HepG2 (cell line): Measurements from ENCODE around the gene ID3. TPM values are rescaled to one million over a fixed set of nuclear protein-coding genes. Genes with fewer than 3 reads are reported as not detected.

Experiments used
- ATAC-seq: fragments of 200-7000 bp; cut with Tn5 transposase; 3 replicates; pipeline ENCODE4 v1.9.1; 2020; ENCODE audit warnings: mild to moderate bottlenecking, moderate library complexity
- BruUV-seq: library from RNA; stranded (reverse); fragments of 400-500 nt; replicated peaks from 2 replicates; lab custom pipeline; 2021; lab: Mats Ljungman, UMichigan
- CTCF ChIA-PET: fragments of 300-600 bp; formaldehyde crosslinking; extraction: SDS; loops from one replicate; lab custom pipeline; 2021; ENCODE audit warnings: low total read pairs, inconsistent platforms, low intra/inter-chr PET ratio; lab: Yijun Ruan, JAX
- POLR2A ChIA-PET: fragments of 350-600 bp; sonication (Branson Sonifier 250); formaldehyde crosslinking; loops from one replicate; lab custom pipeline; 2020; ENCODE audit warnings: antibody characterized with exemption, inconsistent platforms; lab: Yijun Ruan, JAX
- DNase-seq: peaks from one replicate; pipeline ENCODE4 v3.0.0-alpha.2; 2015; ENCODE audit warnings: low spot score
- FAIRE-seq: peaks from 3 replicates; lab custom pipeline; 2011; peaks lifted over from hg19 to GRCh38; lab: Jason Lieb, UNC
- H2AFZ ChIP-seq: one replicate; pipeline ENCODE4 v1.6.1; 2011; ENCODE audit warnings: low read length, inconsistent platforms
- H3K27ac ChIP-seq: fragments of 300-600 bp; 3 replicates; pipeline ENCODE4 v1.8.0; 2011; ENCODE audit warnings: mixed run types, mild to moderate bottlenecking, mixed read lengths, low read length, inconsistent platforms; ENCODE audit not compliant: insufficient read depth; ENCODE audit errors: extremely low read length
- H3K27me3 ChIP-seq, 2 experiments: fragments of 200-600 bp in 1 of 2; 2 replicates in 1 of 2; 3 replicates in 1 of 2; pipeline versions ENCODE4 v1.6.0 to v1.8.0; 2011; ENCODE audit warnings: low read length in 2 of 2, mild to moderate bottlenecking in 2 of 2, moderate library complexity in 2 of 2, inconsistent platforms in 1 of 2; ENCODE audit not compliant: insufficient read depth in 2 of 2, control insufficient read depth in 1 of 2
- H3K36me3 ChIP-seq, 2 experiments: fragments of 200-600 bp in 1 of 2; replicated peaks in 1 of 2; 2 replicates in 1 of 2; 3 replicates in 1 of 2; pipeline versions ENCODE4 v1.5.1 to v1.8.0; 2011; ENCODE audit warnings: low read length in 2 of 2, inconsistent platforms in 1 of 2; ENCODE audit not compliant: insufficient read depth in 2 of 2, control insufficient read depth in 1 of 2
- H3K4me1 ChIP-seq: 2 replicates; pipeline ENCODE4 v1.5.1; 2012; ENCODE audit warnings: low read length, inconsistent platforms; ENCODE audit not compliant: insufficient read depth
- H3K4me2 ChIP-seq: 2 replicates; pipeline ENCODE4 v1.6.0; 2011; ENCODE audit warnings: low read depth, low read length, inconsistent platforms
- H3K4me3 ChIP-seq, 3 experiments: fragments of 200-600 bp in 1 of 3; sonication (generic), shearing (Covaris generic) in 1 of 3; replicated peaks in 1 of 3; 2 replicates each; pipeline ENCODE4 v1.5.1; 2011 to 2016; ENCODE audit warnings: low read length in 3 of 3, inconsistent platforms in 2 of 3, low read depth in 2 of 3, mild to moderate bottlenecking in 2 of 3, control low read depth in 1 of 3, mixed read lengths in 1 of 3; ENCODE audit not compliant: insufficient read depth in 1 of 3
- H3K79me2 ChIP-seq: one replicate; pipeline ENCODE4 v1.6.1; 2011; ENCODE audit warnings: low read length, inconsistent platforms; ENCODE audit not compliant: insufficient read depth
- H3K9ac ChIP-seq: 2 replicates; pipeline ENCODE4 v1.6.0; 2011; ENCODE audit warnings: mild to moderate bottlenecking, low read depth, low read length, inconsistent platforms; ENCODE audit not compliant: insufficient read depth
- H3K9me3 ChIP-seq: 2 replicates; pipeline ENCODE4 v1.5.1; 2012; ENCODE audit warnings: mild to moderate bottlenecking, low read length
- H4K20me1 ChIP-seq: 2 replicates; pipeline ENCODE4 v1.6.0; 2011; ENCODE audit warnings: inconsistent platforms, mild to moderate bottlenecking, low read length, moderate library complexity; ENCODE audit not compliant: insufficient read depth
- ARNTL ChIP-seq: sonication (generic); formaldehyde crosslinking; IDR thresholded peaks from 2 replicates; pipeline ENCODE4 v1.4.0; 2020; ENCODE audit warnings: mild to moderate bottlenecking, missing genetic modification reagents
- MAFF ChIP-seq: IDR thresholded peaks from 2 replicates; pipeline ENCODE4 v1.6.1; 2011; ENCODE audit warnings: low read depth, low read length, improper control_type of control experiment
- MAFK ChIP-seq, 2 experiments: IDR thresholded peaks in 1 of 2; conservative IDR thresholded peaks in 1 of 2; 2 replicates each; pipeline ENCODE4 v1.6.1; 2011; ENCODE audit warnings: improper control_type of control experiment in 2 of 2, low read length in 2 of 2
- WGBS: methylation state at CpG from one replicate; pipeline ENCODE4 v1.1.6; 2017; ENCODE audit warnings: low lambda C conversion rate; 5-methylcytosine and 5-hydroxymethylcytosine counted together
- in situ Hi-C: cut with HindIII; loops from 2 replicates; pipeline ENCODE4 v1.10.0; 2017; ENCODE audit warnings: low pct_unique_long_range_greater_than_20kb; ENCODE audit not compliant: extremely low pct_ligation_motif_present
- intact Hi-C: fragments of 100-400 bp; cut with micrococcal nuclease; formaldehyde crosslinking; loops from one replicate; pipeline ENCODE4 v1.10.0; 2022; ENCODE audit not compliant: unreplicated experiment
- polyA plus RNA-seq, 8 experiments: library from polyadenylated mRNA; depleted of rRNA in 3 of 8; stranded (reverse) in 7 of 8; unstranded in 1 of 8; fragments of >200 nt; fragmentation: Illumina TruSeq in 4 of 8; extraction: Trizol in 4 of 8; gene quantifications; 2 replicates each; pipeline versions ENCODE4 v1.2.1 to v1.2.3, GENCODE V29; 2011 to 2016; ENCODE audit warnings: low read depth in 4 of 8, missing spikeins in 1 of 8, mixed read lengths in 1 of 8; ENCODE audit not compliant: insufficient read depth in 1 of 8
- total RNA-seq, 5 experiments: library from RNA; depleted of rRNA; stranded (reverse); fragments of >200 nt; fragmentation: Illumina TruSeq; extraction: Trizol; gene quantifications; 2 replicates each; pipeline ENCODE4 v1.2.3, GENCODE V29; 2016; ENCODE audit warnings: low read depth in 1 of 5
- TF ChIP-seq, protein P1 (sequence below): sonication (generic); formaldehyde crosslinking; IDR thresholded peaks from 2 replicates; pipeline ENCODE4 v1.5.1; 2020; ENCODE audit warnings: mild to moderate bottlenecking, missing genetic modification reagents, moderate library complexity

Gene ID3
- total and polyA plus RNA-seq, 2 of the 13 experiments (the other 11 are each of a cell fraction or from before 2014, with no cell fraction given) = 64.8 to 115 TPM

DNA sequence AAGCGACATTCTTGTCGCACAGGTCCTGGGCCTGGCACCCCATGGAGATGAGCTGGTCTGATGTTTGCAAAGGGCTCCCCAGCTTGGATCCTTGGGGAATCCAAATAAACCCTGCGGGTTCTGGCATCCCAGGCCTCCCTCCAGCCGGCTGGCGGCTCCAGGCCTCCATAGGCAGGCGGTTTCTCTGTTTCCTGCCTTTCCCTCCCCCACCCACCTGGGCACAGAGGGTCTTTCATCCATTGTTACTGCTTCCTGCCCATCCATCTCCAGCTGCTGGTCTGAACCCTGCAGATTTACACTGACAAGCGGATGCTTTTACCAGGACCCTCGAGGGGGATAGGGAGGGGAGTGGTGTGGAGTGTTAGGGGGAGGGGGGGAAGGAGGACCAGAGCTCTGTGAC lies 39.1 kb upstream of the ID3 start (continued):
- TF ChIP-seq, protein P1, sequence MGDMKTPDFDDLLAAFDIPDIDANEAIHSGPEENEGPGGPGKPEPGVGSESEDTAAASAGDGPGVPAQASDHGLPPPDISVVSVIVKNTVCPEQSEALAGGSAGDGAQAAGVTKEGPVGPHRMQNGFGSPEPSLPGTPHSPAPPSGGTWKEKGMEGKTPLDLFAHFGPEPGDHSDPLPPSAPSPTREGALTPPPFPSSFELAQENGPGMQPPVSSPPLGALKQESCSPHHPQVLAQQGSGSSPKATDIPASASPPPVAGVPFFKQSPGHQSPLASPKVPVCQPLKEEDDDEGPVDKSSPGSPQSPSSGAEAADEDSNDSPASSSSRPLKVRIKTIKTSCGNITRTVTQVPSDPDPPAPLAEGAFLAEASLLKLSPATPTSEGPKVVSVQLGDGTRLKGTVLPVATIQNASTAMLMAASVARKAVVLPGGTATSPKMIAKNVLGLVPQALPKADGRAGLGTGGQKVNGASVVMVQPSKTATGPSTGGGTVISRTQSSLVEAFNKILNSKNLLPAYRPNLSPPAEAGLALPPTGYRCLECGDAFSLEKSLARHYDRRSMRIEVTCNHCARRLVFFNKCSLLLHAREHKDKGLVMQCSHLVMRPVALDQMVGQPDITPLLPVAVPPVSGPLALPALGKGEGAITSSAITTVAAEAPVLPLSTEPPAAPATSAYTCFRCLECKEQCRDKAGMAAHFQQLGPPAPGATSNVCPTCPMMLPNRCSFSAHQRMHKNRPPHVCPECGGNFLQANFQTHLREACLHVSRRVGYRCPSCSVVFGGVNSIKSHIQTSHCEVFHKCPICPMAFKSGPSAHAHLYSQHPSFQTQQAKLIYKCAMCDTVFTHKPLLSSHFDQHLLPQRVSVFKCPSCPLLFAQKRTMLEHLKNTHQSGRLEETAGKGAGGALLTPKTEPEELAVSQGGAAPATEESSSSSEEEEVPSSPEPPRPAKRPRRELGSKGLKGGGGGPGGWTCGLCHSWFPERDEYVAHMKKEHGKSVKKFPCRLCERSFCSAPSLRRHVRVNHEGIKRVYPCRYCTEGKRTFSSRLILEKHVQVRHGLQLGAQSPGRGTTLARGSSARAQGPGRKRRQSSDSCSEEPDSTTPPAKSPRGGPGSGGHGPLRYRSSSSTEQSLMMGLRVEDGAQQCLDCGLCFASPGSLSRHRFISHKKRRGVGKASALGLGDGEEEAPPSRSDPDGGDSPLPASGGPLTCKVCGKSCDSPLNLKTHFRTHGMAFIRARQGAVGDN = 0 out of 2 replicates have a peak, but pooled peaks have one; percentile 17

DNA sequence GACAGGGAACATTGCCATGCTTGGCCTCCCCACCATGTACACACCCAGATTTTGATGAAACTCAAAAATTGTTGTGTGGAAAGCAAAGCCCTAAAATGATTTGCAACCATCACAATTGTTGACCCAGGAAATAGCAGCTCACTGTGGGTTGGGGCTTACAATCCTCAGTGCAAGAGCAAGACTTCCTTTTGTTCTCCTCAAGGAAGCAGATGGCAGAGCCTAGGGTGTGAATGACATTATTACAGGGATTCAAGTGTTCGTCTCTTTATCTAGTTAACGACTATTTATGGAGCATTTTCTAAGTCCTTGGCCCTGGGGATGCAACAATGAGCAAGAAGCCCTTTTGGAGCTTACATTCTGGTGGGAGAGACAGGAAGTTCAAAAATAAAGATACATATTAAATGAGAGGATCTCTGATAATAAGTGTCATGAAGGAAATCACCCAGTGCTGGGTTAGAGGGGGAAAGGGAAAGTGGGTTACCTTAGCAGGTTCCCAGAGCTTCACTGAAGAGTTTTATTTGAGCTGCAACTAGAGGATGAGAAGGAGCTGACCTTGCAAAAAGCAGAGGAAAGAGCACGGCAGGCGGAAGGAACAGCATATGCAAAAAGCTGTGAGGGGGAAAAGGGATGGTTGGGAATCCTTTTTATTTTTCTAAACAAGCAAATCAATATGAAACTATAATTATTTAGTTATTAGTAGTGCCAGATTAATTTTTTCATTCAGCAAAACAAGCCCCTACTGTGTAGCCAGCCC lies 38.5 kb upstream of the ID3 start:
- H3K79me2 ChIP-seq = no peaks in the 10 kb centered on the region
- peak; percentile 93 for TF ChIP-seq MAFF
- no peak for TF ChIP-seq ARNTL (CRISPR knock-in tag)
- TF ChIP-seq MAFK (conservative IDR thresholded peaks at IDR 0.05 in 1 of 2, IDR thresholded peaks at IDR 0.05 in 1 of 2; ENCODE audit: low read length in 2 of 2) = peak; percentile 94 to 95
- ChIA-PET POLR2A (interaction anchor here (1.8 to 2.2 kb wide), 2 partner anchors 38 to 43 kb away, joined by 4 to 7 read pairs; partner anchors contain the start of gene ID3), CTCF (no interaction called here)
- FAIRE-seq = no peak
- no peak overlapping the region for H2AFZ ChIP-seq
- H3K27me3 ChIP-seq = peaks cover 1 to 8% of the 10 kb centered on the region in 2 experiments; a peak in 2 of 5 replicates
- no peak for ATAC-seq
- 27% methylated on average over 4 of the region's 4 CpGs for WGBS
- H3K4me2 ChIP-seq = peak overlapping the region; percentile 54; the same call in 1 of the 2 replicates
- peaks cover 76% of the 10 kb centered on the region for H3K4me1 ChIP-seq
- H3K27ac ChIP-seq = no peak overlapping the region
- H3K36me3 ChIP-seq = no peaks in the 10 kb centered on the region
- no peak overlapping the region for H3K9ac ChIP-seq
- no peak overlapping the region for H3K4me3 ChIP-seq
- no peak for DNase-seq
- intact Hi-C loops (no loop called here), in situ Hi-C loops (no loop called here)
- no peaks in the 10 kb centered on the region for H3K9me3 ChIP-seq
- BruUV-seq = no TSS peak
- no peaks in the 10 kb centered on the region for H4K20me1 ChIP-seq
